ENCODE measurements around the gene IMMT. TPM values are rescaled to one million over a fixed set of nuclear protein-coding genes. Genes with fewer than 3 reads are reported as not detected.

IMMT gene
- total RNA-seq, 4 donors from 2014 or later = 46.9 to 59.7 (median 56.1) TPM

GRCh38 chr2:86174445-86174844, 20.8 kb downstream of the IMMT start:
- TF ChIP-seq CTCF (IDR thresholded peaks at IDR 0.05; ENCODE audit: low read depth) = no peak

- TF ChIP-seq CTCF (IDR thresholded peaks at IDR 0.05; ENCODE audit: low read depth) = no peak
Observed at GRCh38 chr2:86172610-86173009, 22.7 kb downstream of the IMMT start.

- no peak for TF ChIP-seq CTCF (IDR thresholded peaks at IDR 0.05; ENCODE audit: low read depth)
Observed at GRCh38 chr2:86171295-86171694, 24.0 kb downstream of the IMMT start.

GRCh38 chr2:86170449-86170848, 24.8 kb downstream of the IMMT start:
- no peak for TF ChIP-seq CTCF (IDR thresholded peaks at IDR 0.05; ENCODE audit: low read depth)

- TF ChIP-seq CTCF (IDR thresholded peaks at IDR 0.05; ENCODE audit: low read depth) = no peak
Observed at GRCh38 chr2:86160156-86160952, 34.9 kb downstream of the IMMT start.

- no peak for TF ChIP-seq CTCF (IDR thresholded peaks at IDR 0.05; ENCODE audit: low read depth)
Observed at GRCh38 chr2:86158286-86158685, 37.0 kb downstream of the IMMT start.

- TF ChIP-seq CTCF (IDR thresholded peaks at IDR 0.05; ENCODE audit: low read depth) = no peak
Observed at GRCh38 chr2:86157009-86157556, 38.2 kb downstream of the IMMT start.

All from subcutaneous adipose tissue (tissue), 4 donors.